Liver (tissue), 9 donors: ENCODE data around the gene RASL12. TPM values are rescaled to one million over a fixed set of nuclear protein-coding genes. Genes with fewer than 3 reads are reported as not detected.

ENCODE experiments used
- DNase-seq: peaks from one replicate; pipeline ENCODE4 v3.0.0-alpha.2; 2017; ENCODE audit warnings: low spot score
- H3K27ac ChIP-seq, 2 donors: one replicate each; pipeline ENCODE4 v1.7.0; 2013; ENCODE audit warnings: inconsistent platforms in 2 of 2, low read length in 2 of 2, control low read depth in 1 of 2, low read depth in 1 of 2, mild to moderate bottlenecking in 1 of 2
- H3K27me3 ChIP-seq, 4 donors: one replicate each; pipeline versions ENCODE4 v1.6.1 to v1.7.0; 2013; ENCODE audit warnings: low read length in 3 of 4, inconsistent platforms in 1 of 4, mild to moderate bottlenecking in 1 of 4, moderate library complexity in 1 of 4; ENCODE audit not compliant: control insufficient read depth in 4 of 4, insufficient read depth in 4 of 4
- H3K36me3 ChIP-seq, 4 donors: one replicate each; pipeline versions ENCODE4 v1.6.1 to v1.7.0; 2013; ENCODE audit warnings: low read length in 3 of 4, mild to moderate bottlenecking in 3 of 4, low read depth in 1 of 4, moderate library complexity in 1 of 4; ENCODE audit not compliant: control insufficient read depth in 4 of 4, insufficient read depth in 3 of 4
- H3K4me1 ChIP-seq, 4 donors: one replicate each; pipeline versions ENCODE4 v1.6.1 to v1.7.0; 2013; ENCODE audit warnings: low read length in 3 of 4, mild to moderate bottlenecking in 3 of 4, moderate library complexity in 1 of 4; ENCODE audit not compliant: control insufficient read depth in 4 of 4, insufficient read depth in 4 of 4
- H3K4me3 ChIP-seq, 3 donors: one replicate each; pipeline versions ENCODE4 v1.6.1 to v1.7.0; 2013; ENCODE audit warnings: low read length in 3 of 3, control low read depth in 1 of 3, low read depth in 1 of 3, mild to moderate bottlenecking in 1 of 3
- H3K9ac ChIP-seq, 2 donors: one replicate each; pipeline ENCODE4 v1.7.0; 2013; ENCODE audit warnings: low read length in 2 of 2, mild to moderate bottlenecking in 2 of 2, moderate library complexity in 2 of 2, control low read depth in 1 of 2, low read depth in 1 of 2
- H3K9me3 ChIP-seq, 4 donors: one replicate each; pipeline versions ENCODE4 v1.6.1 to v1.7.0; 2013; ENCODE audit warnings: low read length in 3 of 4; ENCODE audit not compliant: control insufficient read depth in 4 of 4
- ATF3 ChIP-seq: IDR thresholded peaks from 2 replicates; pipeline ENCODE4 v1.6.1; 2016; ENCODE audit warnings: antibody characterized with exemption
- CTCF ChIP-seq: fragments of 150-350 bp; IDR thresholded peaks from 2 replicates; pipeline ENCODE4 v1.5.1; 2017; ENCODE audit warnings: improper control_type of control experiment, low read depth, low read length; ENCODE audit not compliant: missing input control
- EGR1 ChIP-seq, 2 donors: IDR thresholded peaks; 2 replicates each; pipeline ENCODE4 v1.6.1; 2016 to 2018; ENCODE audit warnings: antibody characterized with exemption in 2 of 2, low read depth in 2 of 2
- FOXA1 ChIP-seq: IDR thresholded peaks from 2 replicates; pipeline ENCODE4 v1.6.1; 2016; ENCODE audit warnings: antibody characterized with exemption
- GABPA ChIP-seq, 2 donors: IDR thresholded peaks in 1 of 2; conservative IDR thresholded peaks in 1 of 2; 2 replicates each; pipeline ENCODE4 v1.6.1; 2016; ENCODE audit warnings: antibody characterized with exemption in 2 of 2, mild to moderate bottlenecking in 1 of 2, moderate library complexity in 1 of 2
- HNF4A ChIP-seq, 2 donors: conservative IDR thresholded peaks; 2 replicates each; pipeline ENCODE4 v1.6.1; 2016; ENCODE audit warnings: antibody characterized with exemption in 2 of 2, mild to moderate bottlenecking in 2 of 2
- HNF4G ChIP-seq: IDR thresholded peaks from 2 replicates; pipeline ENCODE4 v1.6.1; 2016; ENCODE audit warnings: antibody characterized with exemption
- NR2F2 ChIP-seq: IDR thresholded peaks from 2 replicates; pipeline ENCODE4 v1.6.1; 2016; ENCODE audit warnings: antibody characterized with exemption
- RAD21 ChIP-seq, 2 donors: IDR thresholded peaks; 2 replicates each; pipeline ENCODE4 v1.6.1; 2016; ENCODE audit warnings: antibody characterized with exemption in 2 of 2, mild to moderate bottlenecking in 2 of 2
- REST ChIP-seq: IDR thresholded peaks from 2 replicates; pipeline ENCODE4 v1.6.1; 2016; ENCODE audit warnings: antibody characterized with exemption, mild to moderate bottlenecking
- SP1 ChIP-seq: IDR thresholded peaks from 2 replicates; pipeline ENCODE4 v1.6.1; 2018; ENCODE audit warnings: antibody characterized with exemption, mild to moderate bottlenecking
- YY1 ChIP-seq: IDR thresholded peaks from 2 replicates; pipeline ENCODE4 v1.6.1; 2016; ENCODE audit warnings: antibody characterized with exemption, mild to moderate bottlenecking
- ZBTB33 ChIP-seq: IDR thresholded peaks from 2 replicates; pipeline ENCODE4 v1.6.1; 2016; ENCODE audit warnings: antibody characterized with exemption
- WGBS: extraction: QIAGEN DNeasy Blood & Tissue Kit; methylation state at CpG from one replicate; pipeline ENCODE4 v1.1.7; 2013; 5-methylcytosine and 5-hydroxymethylcytosine counted together
- polyA plus RNA-seq, 2 donors: library from polyadenylated mRNA; stranded (reverse) in 1 of 2; unstranded in 1 of 2; fragments of 200-250 nt in 1 of 2; fragments of >200 nt in 1 of 2; fragmentation: Nextera tagmentation in 1 of 2; extraction: Ambion mirVana in 1 of 2; gene quantifications; one replicate each; pipeline versions ENCODE4 v1.2.1 to v1.2.3, GENCODE V29; 2013 to 2015
- total RNA-seq, 2 donors: library from RNA; depleted of rRNA; stranded (reverse); fragments of >200 nt; gene quantifications; one replicate each; pipeline ENCODE4 v1.2.3, GENCODE V29; 2014
- donor health status: healthy.
- donor health status: healthy.
- donor health status: healthy.
- donor health status: healthy.
- donor health status: healthy.

Gene RASL12
- total and polyA plus RNA-seq, 4 donors = 0.50 to 0.92 (median 0.63) TPM

GRCh38 chr15:65040461-65040860, 27.3 kb downstream of the RASL12 start:
- H3K9ac ChIP-seq = no peak overlapping the region
- H3K27ac ChIP-seq = no peak overlapping the region
- DNase-seq = no peak
- H3K9me3 ChIP-seq = no peaks in the 10 kb centered on the region
- peaks cover 3 to 17% (median 14%) of the 10 kb centered on the region in 4 donors for H3K4me1 ChIP-seq
- H3K4me3 ChIP-seq = no peak overlapping the region
- no peaks in the 10 kb centered on the region for H3K36me3 ChIP-seq
- WGBS = 90% methylated on average over 6 of the region's 6 CpGs
- no peak for TF ChIP-seq GABPA (IDR thresholded peaks at IDR 0.05 in 1 of 2, conservative IDR thresholded peaks at IDR 0.05 in 1 of 2)
- TF ChIP-seq RAD21 (IDR thresholded peaks at IDR 0.05) = no peak
- no peak for TF ChIP-seq ZBTB33
- no peak for TF ChIP-seq YY1
- no peak for TF ChIP-seq HNF4G
- TF ChIP-seq NR2F2 = no peak
- no peak for TF ChIP-seq FOXA1
- TF ChIP-seq HNF4A (conservative IDR thresholded peaks at IDR 0.05) = no peak
- TF ChIP-seq CTCF = no peak
- TF ChIP-seq ATF3 = no peak
- TF ChIP-seq REST = no peak
- TF ChIP-seq SP1 = no peak
- H3K27me3 ChIP-seq = no peaks in the 10 kb centered on the region

- Histone ChIP-seq H3K27ac (no peak overlapping the region), H3K9ac (no peak overlapping the region), H3K4me1 (peaks cover 0 to 5% (median 2%) of the 10 kb centered on the region in 4 donors), H3K36me3 (no peaks in the 10 kb centered on the region), H3K9me3 (no peaks in the 10 kb centered on the region), H3K27me3 (no peaks in the 10 kb centered on the region), H3K4me3 (no peak overlapping the region)
- no peak for DNase-seq
- WGBS = 82% methylated on average over 5 of the region's 5 CpGs
- TF ChIP-seq EGR1 (IDR thresholded peaks at IDR 0.05; ENCODE audit: low read depth in 2 of 2) (no peak), SP1 (no peak), REST (no peak)
These were observed 29.0 kb downstream of the RASL12 start for GRCh38 chr15:65038836-65039235.
